ENCODE data around the gene TEX261. TPM values are rescaled to one million over a fixed set of nuclear protein-coding genes. Genes with fewer than 3 reads are reported as not detected.

Gene TEX261
- 73.1 to 84.6 TPM (median 83.3 TPM) in 5 replicates for total RNA-seq (2022; extraction: Qiagen RNA extraction; ENCODE audit: low read depth)

GRCh38 chr2:70994699-70995425 is at the start of gene TEX261:
Gene TEX261 (minus strand): TSS chr2:70994873. CDS start chr2:70994757, 116 bp downstream.

DNA sequence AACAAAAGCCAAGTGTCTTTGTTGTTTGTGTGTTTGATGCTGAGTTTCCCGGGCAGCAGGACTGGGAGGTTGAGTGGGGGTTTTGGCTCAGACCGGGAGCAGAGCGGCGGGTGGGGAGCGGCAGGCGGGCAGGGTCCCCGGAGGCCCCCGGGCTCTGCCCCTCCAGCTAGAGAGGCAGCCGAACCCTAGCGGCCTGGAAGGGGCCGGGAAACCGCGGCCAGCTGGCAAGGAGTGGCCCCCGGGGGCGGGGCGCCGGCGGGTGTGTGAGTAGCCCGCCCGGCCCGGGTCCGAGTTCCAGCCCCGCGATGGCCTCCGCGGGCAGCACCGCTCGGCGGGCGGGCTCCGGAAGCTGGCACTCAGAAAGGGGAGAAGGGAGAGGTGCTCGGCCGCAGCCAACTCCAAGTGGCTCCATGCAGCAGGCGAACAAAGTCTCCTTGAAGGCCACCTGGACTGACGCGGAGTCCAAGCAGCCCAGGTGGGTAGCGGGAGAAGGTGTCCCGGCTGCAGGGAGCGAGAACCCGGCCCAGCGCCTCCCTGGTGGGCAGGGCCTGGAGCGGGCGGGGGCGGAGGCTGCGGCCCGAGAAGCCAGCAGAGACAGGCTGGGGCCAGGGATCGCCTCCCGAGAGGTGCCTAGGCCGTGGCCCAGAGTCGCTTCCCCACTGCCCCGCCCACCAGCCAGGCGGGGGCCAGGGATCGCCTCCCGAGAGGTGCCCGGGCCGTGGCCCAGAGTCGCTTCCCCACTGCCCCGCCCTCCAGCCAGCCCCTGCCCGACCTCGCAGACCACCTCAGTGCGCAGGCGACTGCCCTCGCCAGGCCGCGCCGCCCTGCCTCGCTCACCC is 16.1 kb downstream of the TEX261 start, which contains the start of gene ANKRD53:
Gene ANKRD53, plus strand, starts transcription at position 290 of the 839 bp plus-strand sequence. Its CDS starts 16 bp downstream, at position 306.

Other genes starting within 250 kb of the TEX261 start
- gene ADD2, start 226.7 kb downstream of the TEX261 start, total RNA-seq (2022; extraction: Qiagen RNA extraction; ENCODE audit: low read depth) = 20.0 to 28.1 TPM (median 23.1 TPM) in 5 replicates
- gene FIGLA, start 204.2 kb downstream of the TEX261 start, total RNA-seq (2022; extraction: Qiagen RNA extraction; ENCODE audit: low read depth) = not detected in 5 replicates
- not detected in 5 replicates for gene CLEC4F, start 174.3 kb downstream of the TEX261 start, total RNA-seq (2022; extraction: Qiagen RNA extraction; ENCODE audit: low read depth)
- gene CD207, start 159.1 kb downstream of the TEX261 start, total RNA-seq (2022; extraction: Qiagen RNA extraction; ENCODE audit: low read depth) = not detected in 5 replicates
- 3.2 to 6.6 TPM (median 5.1 TPM) in 5 replicates for gene VAX2, start 94.3 kb downstream of the TEX261 start, total RNA-seq (2022; extraction: Qiagen RNA extraction; ENCODE audit: low read depth)
- 0.32 to 2.5 TPM (median 2.1 TPM) in 5 replicates for gene ATP6V1B1, start 59.0 kb downstream of the TEX261 start, total RNA-seq (2022; extraction: Qiagen RNA extraction; ENCODE audit: low read depth)
- gene ANKRD53, start 16.2 kb downstream of the TEX261 start, total RNA-seq (2022; extraction: Qiagen RNA extraction; ENCODE audit: low read depth) = not detected in 5 replicates
- 52.3 to 77.0 TPM (median 76.0 TPM) in 5 replicates for gene NAGK, start 73.8 kb upstream of the TEX261 start, total RNA-seq (2022; extraction: Qiagen RNA extraction; ENCODE audit: low read depth)
- 9.7 to 14.7 TPM (median 12.2 TPM) in 5 replicates for gene MCEE, start 135.4 kb upstream of the TEX261 start, total RNA-seq (2022; extraction: Qiagen RNA extraction; ENCODE audit: low read depth)
- gene MPHOSPH10, start 135.8 kb upstream of the TEX261 start, total RNA-seq (2022; extraction: Qiagen RNA extraction; ENCODE audit: low read depth) = 29.9 to 52.6 TPM (median 42.2 TPM) in 5 replicates
- 0.22 to 0.32 TPM (median 0.25 TPM) in 5 replicates for gene PAIP2B, start 232.2 kb upstream of the TEX261 start, total RNA-seq (2022; extraction: Qiagen RNA extraction; ENCODE audit: low read depth)

Measured in A549 treated with RU486 at 1 μM for 4 hours (cell line).